HUES48 (cell line): ENCODE measurements around the gene EIF4E3.

ENCODE experiments used
- H3K27ac ChIP-seq: one replicate; pipeline ENCODE4 v1.7.0; 2013; ENCODE audit warnings: low read depth, low read length, inconsistent platforms
- H3K27me3 ChIP-seq: 2 replicates; pipeline ENCODE4 v1.6.1; 2013; ENCODE audit warnings: mild to moderate bottlenecking, low read length; ENCODE audit not compliant: control insufficient read depth, insufficient read depth
- H3K36me3 ChIP-seq: 2 replicates; pipeline ENCODE4 v1.6.1; 2013; ENCODE audit warnings: low read length; ENCODE audit not compliant: control insufficient read depth, insufficient read depth
- H3K4me1 ChIP-seq: 2 replicates; pipeline ENCODE4 v1.6.1; 2013; ENCODE audit warnings: mild to moderate bottlenecking, low read length; ENCODE audit not compliant: control insufficient read depth, insufficient read depth
- H3K4me3 ChIP-seq: 2 replicates; pipeline ENCODE4 v1.5.1; 2013; ENCODE audit warnings: mild to moderate bottlenecking, low read depth, low read length
- H3K9ac ChIP-seq: 2 replicates; pipeline ENCODE4 v1.6.1; 2013; ENCODE audit warnings: mild to moderate bottlenecking, low read depth, low read length, moderate library complexity
- H3K9me3 ChIP-seq: 2 replicates; pipeline ENCODE4 v1.6.1; 2013; ENCODE audit warnings: low read length; ENCODE audit not compliant: control insufficient read depth, insufficient read depth

The EIF4E3 gene

DNA sequence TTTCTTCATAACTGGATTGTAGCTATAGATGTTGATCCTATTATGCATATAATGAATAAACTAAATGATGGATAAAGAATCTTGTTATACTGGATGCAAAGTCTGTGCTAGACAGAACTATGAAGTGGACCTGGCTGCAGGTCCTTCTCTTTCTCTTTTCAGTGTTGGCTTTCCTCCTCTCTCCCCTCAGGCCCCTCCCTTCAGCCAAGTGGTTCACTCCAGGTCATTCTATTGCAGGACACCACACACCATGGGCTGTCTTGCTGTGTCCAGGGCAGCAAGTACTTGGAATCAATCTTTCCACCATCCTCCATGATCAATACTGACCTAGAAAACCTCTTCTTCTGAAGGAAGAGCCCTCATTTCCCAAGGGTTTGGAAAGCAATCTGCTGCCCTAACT, 20.3 kb downstream of the EIF4E3 start:
- Histone ChIP-seq H3K4me3 (no peak overlapping the region), H3K27ac (no peak overlapping the region), H3K27me3 (no peaks in the 10 kb centered on the region), H3K36me3 (peaks cover 10% of the 10 kb centered on the region; the same call in 1 of the 2 replicates), H3K9ac (no peak overlapping the region), H3K9me3 (no peaks in the 10 kb centered on the region), H3K4me1 (peaks cover 14% of the 10 kb centered on the region)

DNA sequence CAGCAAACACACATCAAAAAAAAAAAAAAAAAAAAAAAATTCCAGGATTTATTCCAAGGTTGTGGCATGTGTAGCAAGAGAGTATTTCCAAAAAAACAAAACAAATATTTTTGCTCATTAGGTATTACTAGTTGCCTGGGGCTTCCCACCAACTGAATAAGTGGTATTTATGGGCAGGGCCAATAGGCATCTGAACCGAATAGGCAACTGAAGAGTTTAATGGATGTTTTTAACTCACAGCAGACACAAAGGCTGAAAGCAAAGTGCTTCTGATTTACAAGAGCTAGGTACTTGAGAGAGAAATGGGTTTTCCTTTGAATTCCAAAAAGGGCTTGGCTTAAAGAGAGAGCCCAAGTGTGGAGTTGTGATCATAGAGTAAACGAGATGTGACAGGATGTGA, 21.4 kb downstream of the EIF4E3 start:
- Histone ChIP-seq H3K36me3 (peaks cover 6% of the 10 kb centered on the region; the same call in 1 of the 2 replicates), H3K9ac (no peak overlapping the region), H3K4me3 (no peak overlapping the region), H3K4me1 (peaks cover 14% of the 10 kb centered on the region), H3K27me3 (no peaks in the 10 kb centered on the region), H3K9me3 (no peaks in the 10 kb centered on the region), H3K27ac (no peak overlapping the region)

DNA sequence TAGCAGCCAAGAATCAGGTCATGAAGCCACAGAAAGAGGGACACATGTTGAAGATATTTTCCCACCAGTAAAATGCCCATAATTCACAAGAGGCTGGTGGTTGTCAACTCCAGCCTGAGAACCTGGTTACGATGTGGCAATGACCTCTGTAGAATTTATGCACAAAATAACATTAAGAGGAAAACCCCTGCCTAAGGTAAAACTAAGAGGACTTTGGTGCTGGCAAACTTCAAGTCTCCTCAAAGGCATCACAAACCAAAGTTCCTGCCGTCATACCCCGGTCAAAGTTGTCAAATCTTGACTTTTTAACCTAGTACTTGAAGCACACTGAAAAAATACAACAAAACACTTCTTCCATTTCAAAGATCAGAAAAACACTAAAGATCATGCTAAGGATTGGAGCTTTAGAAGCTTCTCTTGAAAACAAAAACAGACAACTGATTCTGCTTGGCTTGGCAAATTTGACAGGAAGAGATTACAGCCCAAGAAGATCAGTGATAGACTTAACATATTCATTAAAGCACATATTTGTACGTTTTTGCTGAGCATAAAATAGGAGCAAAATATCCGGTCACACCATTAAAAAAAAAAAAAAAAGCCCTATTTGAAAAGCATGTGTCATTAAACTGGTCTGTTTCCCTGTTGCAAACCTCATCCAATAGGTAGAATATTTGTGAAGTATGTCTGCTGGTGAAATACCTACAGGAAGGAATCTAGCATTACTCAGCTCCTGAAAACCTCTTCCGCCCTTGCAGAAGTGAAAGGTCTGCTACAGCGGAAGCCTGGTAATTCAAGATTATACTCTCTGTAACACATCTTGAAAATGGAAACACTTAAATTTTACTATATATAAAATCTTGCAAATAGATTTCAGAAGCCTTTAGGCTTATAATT, 22.8 kb downstream of the EIF4E3 start:
- H3K4me1 ChIP-seq: peaks cover 14% of the 10 kb centered on the region
- no peaks in the 10 kb centered on the region for H3K27me3 ChIP-seq
- H3K9ac ChIP-seq: no peak overlapping the region
- H3K36me3 ChIP-seq: 0 out of 2 replicates have a peak, but pooled peaks cover 3% of the 10 kb centered on the region
- H3K4me3 ChIP-seq: no peak overlapping the region
- H3K9me3 ChIP-seq: no peaks in the 10 kb centered on the region
- H3K27ac ChIP-seq: no peak overlapping the region

GRCh38 chr3:71701251-71701762, 23.9 kb downstream of the EIF4E3 start:
- peaks cover 14% of the 10 kb centered on the region for H3K4me1 ChIP-seq
- H3K36me3 ChIP-seq: 0 out of 2 replicates have a peak, but pooled peaks cover 3% of the 10 kb centered on the region
- no peaks in the 10 kb centered on the region for H3K27me3 ChIP-seq
- H3K9me3 ChIP-seq: no peaks in the 10 kb centered on the region
- H3K9ac ChIP-seq: no peak overlapping the region
- H3K4me3 ChIP-seq: no peak overlapping the region
- no peak overlapping the region for H3K27ac ChIP-seq

- H3K4me3 ChIP-seq: no peak overlapping the region
- H3K27me3 ChIP-seq: no peaks in the 10 kb centered on the region
- H3K4me1 ChIP-seq: peaks cover 29% of the 10 kb centered on the region
- H3K9ac ChIP-seq: 0 out of 2 replicates have a peak overlapping the region, but pooled peaks have one; percentile 36
- H3K36me3 ChIP-seq: no peaks in the 10 kb centered on the region
- no peak overlapping the region for H3K27ac ChIP-seq
- H3K9me3 ChIP-seq: no peaks in the 10 kb centered on the region
Observed at GRCh38 chr3:71695000-71695482, 30.2 kb downstream of the EIF4E3 start.

DNA sequence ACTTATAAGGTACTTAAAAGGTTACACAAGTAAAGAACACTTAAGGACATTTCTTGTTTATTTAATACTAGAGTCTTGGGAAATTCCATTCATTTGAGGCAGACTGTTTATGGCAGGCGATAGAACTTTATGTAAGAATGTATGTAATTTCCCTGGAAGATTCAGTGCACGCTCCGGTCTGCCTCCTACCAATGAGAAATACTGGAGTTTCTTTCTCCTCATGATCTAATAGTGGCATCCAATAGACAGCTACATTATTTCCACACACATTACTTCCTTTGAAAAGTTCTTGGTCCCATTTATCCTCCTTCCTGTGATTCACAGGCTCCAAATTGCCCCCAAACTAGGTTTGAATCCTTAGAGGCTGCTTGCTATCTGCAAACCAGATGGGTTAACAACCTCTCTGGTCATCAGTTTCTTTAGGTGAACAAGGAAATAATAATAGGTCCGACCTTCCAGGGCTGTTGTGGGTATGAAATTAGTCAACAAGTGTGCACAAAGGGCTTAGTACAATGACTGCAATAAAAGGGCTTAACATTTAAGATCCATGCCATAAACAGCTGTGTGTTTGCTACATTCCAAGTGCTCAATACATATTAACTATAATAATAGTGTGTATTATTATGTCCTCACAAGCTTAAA, 30.7 kb downstream of the EIF4E3 start:
- Histone ChIP-seq H3K9me3 (no peaks in the 10 kb centered on the region), H3K4me1 (peaks cover 34% of the 10 kb centered on the region), H3K9ac (0 out of 2 replicates have a peak overlapping the region, but pooled peaks have one; percentile 36), H3K4me3 (no peak overlapping the region), H3K36me3 (no peaks in the 10 kb centered on the region), H3K27ac (no peak overlapping the region), H3K27me3 (no peaks in the 10 kb centered on the region)

GRCh38 chr3:71693641-71694040, 31.6 kb downstream of the EIF4E3 start:
- Histone ChIP-seq H3K27ac (no peak overlapping the region), H3K4me1 (peaks cover 43% of the 10 kb centered on the region), H3K4me3 (no peak overlapping the region), H3K27me3 (no peaks in the 10 kb centered on the region), H3K9ac (no peak overlapping the region), H3K36me3 (no peaks in the 10 kb centered on the region), H3K9me3 (no peaks in the 10 kb centered on the region)

DNA sequence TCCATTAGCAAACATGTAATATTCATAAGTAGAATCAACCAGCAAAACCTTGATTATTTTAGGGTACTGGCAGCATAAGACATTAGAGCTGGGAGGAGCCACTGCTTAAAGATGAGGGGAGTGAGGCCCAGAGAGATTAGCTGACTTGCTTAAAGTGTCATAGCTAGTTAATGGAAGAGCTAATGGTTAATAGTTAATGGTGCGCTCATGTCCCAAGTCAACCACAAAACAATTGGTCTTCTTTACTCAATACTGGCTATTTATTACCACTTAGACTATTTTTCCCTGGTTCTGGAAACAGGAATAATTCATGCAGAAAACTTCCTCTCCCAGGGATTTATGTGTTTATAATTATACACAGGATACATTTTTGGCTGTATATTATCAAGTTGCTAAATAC, 33.1 kb downstream of the EIF4E3 start:
- Histone ChIP-seq H3K27me3 (no peaks in the 10 kb centered on the region), H3K4me3 (no peak overlapping the region), H3K27ac (no peak overlapping the region), H3K9ac (no peak overlapping the region), H3K4me1 (peaks cover 50% of the 10 kb centered on the region), H3K36me3 (no peaks in the 10 kb centered on the region), H3K9me3 (no peaks in the 10 kb centered on the region)

- Histone ChIP-seq H3K4me3 (no peak overlapping the region), H3K27me3 (no peaks in the 10 kb centered on the region), H3K4me1 (peaks cover 49% of the 10 kb centered on the region), H3K36me3 (no peaks in the 10 kb centered on the region), H3K27ac (peak overlapping the region; percentile 36), H3K9ac (0 out of 2 replicates have a peak overlapping the region, but pooled peaks have one; percentile 12), H3K9me3 (no peaks in the 10 kb centered on the region)
Observed at GRCh38 chr3:71690341-71690841, 34.8 kb downstream of the EIF4E3 start.

DNA sequence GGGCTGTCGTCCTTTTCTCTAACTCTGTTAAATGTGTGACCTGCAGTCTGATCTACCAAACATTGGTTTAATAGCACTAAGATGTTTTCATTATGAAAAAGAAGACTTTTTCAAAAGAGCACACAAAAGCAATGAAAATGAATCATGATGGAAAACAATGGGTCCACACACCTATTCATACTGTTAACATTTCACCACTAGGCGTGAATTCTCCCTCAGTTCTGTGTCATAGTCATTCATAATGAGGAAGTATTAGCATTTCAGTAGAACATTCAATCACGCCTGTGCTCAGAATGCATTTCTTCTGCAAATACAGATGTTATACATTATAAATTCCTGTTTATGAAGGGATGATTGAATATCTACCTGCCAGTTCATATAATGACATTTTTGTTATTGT, 35.9 kb downstream of the EIF4E3 start:
- no peaks in the 10 kb centered on the region for H3K27me3 ChIP-seq
- H3K9me3 ChIP-seq: no peaks in the 10 kb centered on the region
- H3K9ac ChIP-seq: no peak overlapping the region
- H3K4me1 ChIP-seq: peaks cover 47% of the 10 kb centered on the region
- peak overlapping the region; percentile 59 for H3K27ac ChIP-seq
- H3K4me3 ChIP-seq: peak overlapping the region; percentile 11; the same call in 1 of the 2 replicates
- no peaks in the 10 kb centered on the region for H3K36me3 ChIP-seq
